Measurements from ENCODE around the gene PCCA.

The PCCA gene

DNA sequence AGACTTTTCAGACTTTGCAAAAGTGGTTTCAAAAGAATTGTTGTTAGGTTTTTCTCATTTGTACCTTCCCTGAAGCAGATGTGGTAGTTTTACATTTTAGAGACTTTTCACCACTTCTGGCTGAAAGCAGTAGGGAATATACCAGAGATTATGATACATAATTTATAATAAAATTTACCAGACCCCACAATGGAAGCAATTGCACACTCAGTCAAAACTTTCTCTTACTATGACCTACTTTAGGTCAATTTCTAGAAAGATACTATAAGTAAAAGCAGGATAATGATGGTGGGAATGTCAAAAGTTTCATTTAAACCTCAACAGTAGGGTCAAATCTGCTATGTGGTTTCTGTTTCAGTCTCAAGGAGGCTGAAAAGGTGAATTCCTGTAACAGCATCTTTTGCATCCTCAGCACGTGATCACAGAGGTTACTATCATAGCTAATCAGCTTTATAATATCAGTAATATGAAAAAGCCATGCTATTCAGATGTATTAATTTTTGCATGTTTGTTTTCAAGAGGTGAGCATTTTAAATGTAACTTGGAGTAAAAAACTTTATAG, 26.9 kb downstream of the PCCA start:
- Histone ChIP-seq H3K4me1 (ENCODE audit: control insufficient read depth, insufficient read depth, low read length) (no peaks in the 10 kb centered on the region), H3K4me3 (ENCODE audit: low read length in 2 of 2) (no peak overlapping the region), H3K9ac (ENCODE audit: low read length in 2 of 2) (no peak overlapping the region), H3K27ac (ENCODE audit: low read length) (no peak overlapping the region), H3K36me3 (ENCODE audit: control insufficient read depth in 2 of 2, insufficient read depth in 2 of 2, low read length in 2 of 2) (peaks cover 0 to 6% of the 10 kb centered on the region in 2 donors), H3K9me3 (ENCODE audit: control insufficient read depth in 2 of 2, low read length in 2 of 2) (no peaks in the 10 kb centered on the region), H3K27me3 (ENCODE audit: control insufficient read depth in 1 of 2, insufficient read depth in 2 of 2, low read length in 2 of 2) (no peaks in the 10 kb centered on the region)

DNA sequence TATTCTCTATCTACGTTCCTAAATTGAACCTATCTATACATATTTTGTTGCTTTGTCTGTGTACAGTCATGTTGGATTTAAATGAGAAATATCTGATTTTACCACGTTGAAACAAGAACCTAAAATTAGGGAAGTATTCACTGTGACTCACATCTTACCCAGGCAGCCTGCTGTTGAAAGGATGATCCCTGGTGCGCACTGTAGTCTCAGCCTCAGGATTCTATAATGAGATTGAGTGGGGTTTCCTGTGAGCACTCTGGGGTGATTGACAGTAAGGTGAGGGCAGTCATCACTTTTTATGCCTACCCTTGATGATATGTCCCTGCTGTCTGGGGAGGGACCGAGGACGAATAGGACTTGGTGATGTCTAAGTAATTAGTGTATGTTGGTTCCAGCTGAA, 35.4 kb downstream of the PCCA start:
- no peaks in the 10 kb centered on the region for H3K9me3 ChIP-seq (ENCODE audit: control insufficient read depth in 2 of 2, low read length in 2 of 2)
- H3K9ac ChIP-seq (ENCODE audit: low read length in 2 of 2): no peak overlapping the region
- H3K4me3 ChIP-seq (ENCODE audit: low read length in 2 of 2): no peak overlapping the region
- H3K27me3 ChIP-seq (ENCODE audit: control insufficient read depth in 1 of 2, insufficient read depth in 2 of 2, low read length in 2 of 2): no peaks in the 10 kb centered on the region
- no peaks in the 10 kb centered on the region for H3K4me1 ChIP-seq (ENCODE audit: control insufficient read depth, insufficient read depth, low read length)
- H3K36me3 ChIP-seq (ENCODE audit: control insufficient read depth in 2 of 2, insufficient read depth in 2 of 2, low read length in 2 of 2): no peaks in the 10 kb centered on the region
- H3K27ac ChIP-seq (ENCODE audit: low read length): no peak overlapping the region

DNA sequence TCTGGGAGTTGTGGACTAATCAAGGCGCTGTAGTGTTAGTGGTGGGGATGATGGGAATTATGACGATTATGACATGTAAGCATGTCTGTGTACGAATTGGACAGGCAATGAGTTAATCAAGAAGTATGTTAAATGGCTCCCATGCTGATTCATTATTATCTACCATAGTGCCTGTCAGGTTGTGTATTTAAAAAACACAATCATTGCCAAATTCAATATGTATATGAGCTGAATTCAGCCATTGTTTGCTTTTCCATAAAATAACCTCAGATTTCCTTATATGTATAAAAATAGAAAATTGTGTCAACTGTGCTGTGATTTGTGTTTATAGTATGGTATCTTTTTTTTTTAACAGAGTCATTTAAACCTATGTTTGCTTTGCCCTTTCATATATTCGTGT, 37.1 kb downstream of the PCCA start:
- Histone ChIP-seq H3K27me3 (ENCODE audit: control insufficient read depth in 1 of 2, insufficient read depth in 2 of 2, low read length in 2 of 2) (no peaks in the 10 kb centered on the region), H3K36me3 (ENCODE audit: control insufficient read depth in 2 of 2, insufficient read depth in 2 of 2, low read length in 2 of 2) (no peaks in the 10 kb centered on the region), H3K27ac (ENCODE audit: low read length) (no peak overlapping the region), H3K9ac (ENCODE audit: low read length in 2 of 2) (no peak overlapping the region), H3K4me1 (ENCODE audit: control insufficient read depth, insufficient read depth, low read length) (no peaks in the 10 kb centered on the region), H3K9me3 (ENCODE audit: control insufficient read depth in 2 of 2, low read length in 2 of 2) (no peaks in the 10 kb centered on the region), H3K4me3 (ENCODE audit: low read length in 2 of 2) (no peak overlapping the region)

DNA sequence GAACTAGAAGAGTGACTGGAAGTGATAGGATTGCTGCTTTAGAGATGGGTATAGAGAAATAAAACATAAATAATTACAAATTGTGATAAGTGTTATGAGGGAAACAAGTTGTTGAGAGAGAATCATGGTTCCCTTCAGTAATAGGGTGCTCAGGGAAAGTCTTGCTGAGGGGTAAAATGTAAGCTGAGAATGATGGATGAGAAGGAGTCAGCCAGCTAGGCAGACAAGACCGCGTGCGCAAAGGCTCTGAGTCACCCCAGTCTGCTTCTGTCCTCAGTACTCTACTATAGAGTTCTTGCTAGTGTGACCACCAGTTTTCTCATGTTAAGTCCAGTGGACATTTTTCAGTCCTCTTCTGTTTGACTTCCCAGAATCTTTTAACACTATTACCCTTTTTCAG, 39.5 kb downstream of the PCCA start:
- Histone ChIP-seq H3K4me1 (ENCODE audit: control insufficient read depth, insufficient read depth, low read length) (no peaks in the 10 kb centered on the region), H3K36me3 (ENCODE audit: control insufficient read depth in 2 of 2, insufficient read depth in 2 of 2, low read length in 2 of 2) (no peaks in the 10 kb centered on the region), H3K27me3 (ENCODE audit: control insufficient read depth in 1 of 2, insufficient read depth in 2 of 2, low read length in 2 of 2) (no peaks in the 10 kb centered on the region), H3K4me3 (ENCODE audit: low read length in 2 of 2) (no peak overlapping the region), H3K9ac (ENCODE audit: low read length in 2 of 2) (no peak overlapping the region), H3K27ac (ENCODE audit: low read length) (no peak overlapping the region), H3K9me3 (ENCODE audit: control insufficient read depth in 2 of 2, low read length in 2 of 2) (no peaks in the 10 kb centered on the region)

DNA sequence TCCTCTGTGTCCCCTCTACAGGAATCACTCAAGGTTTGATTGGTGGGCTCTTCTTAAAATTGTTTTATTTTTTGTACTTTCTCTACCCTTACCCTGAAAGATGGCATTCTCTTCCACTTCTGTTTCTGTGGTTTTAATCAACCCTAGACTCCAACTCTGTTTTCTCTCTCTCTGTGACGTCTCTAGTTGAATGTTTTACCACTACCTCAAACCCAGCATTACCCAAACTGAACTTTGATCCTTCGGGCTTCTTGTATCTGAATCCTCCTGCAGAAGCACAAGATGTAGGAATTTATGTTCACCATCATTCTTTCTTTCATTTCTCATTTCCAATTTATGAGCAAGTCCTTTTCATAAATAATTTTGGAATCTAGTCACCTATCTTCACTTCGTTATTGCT, 39.9 kb downstream of the PCCA start:
- no peaks in the 10 kb centered on the region for H3K4me1 ChIP-seq (ENCODE audit: control insufficient read depth, insufficient read depth, low read length)
- no peak overlapping the region for H3K9ac ChIP-seq (ENCODE audit: low read length in 2 of 2)
- no peaks in the 10 kb centered on the region for H3K36me3 ChIP-seq (ENCODE audit: control insufficient read depth in 2 of 2, insufficient read depth in 2 of 2, low read length in 2 of 2)
- H3K27ac ChIP-seq (ENCODE audit: low read length): no peak overlapping the region
- H3K27me3 ChIP-seq (ENCODE audit: control insufficient read depth in 1 of 2, insufficient read depth in 2 of 2, low read length in 2 of 2): no peaks in the 10 kb centered on the region
- H3K4me3 ChIP-seq (ENCODE audit: low read length in 2 of 2): no peak overlapping the region
- no peaks in the 10 kb centered on the region for H3K9me3 ChIP-seq (ENCODE audit: control insufficient read depth in 2 of 2, low read length in 2 of 2)

DNA sequence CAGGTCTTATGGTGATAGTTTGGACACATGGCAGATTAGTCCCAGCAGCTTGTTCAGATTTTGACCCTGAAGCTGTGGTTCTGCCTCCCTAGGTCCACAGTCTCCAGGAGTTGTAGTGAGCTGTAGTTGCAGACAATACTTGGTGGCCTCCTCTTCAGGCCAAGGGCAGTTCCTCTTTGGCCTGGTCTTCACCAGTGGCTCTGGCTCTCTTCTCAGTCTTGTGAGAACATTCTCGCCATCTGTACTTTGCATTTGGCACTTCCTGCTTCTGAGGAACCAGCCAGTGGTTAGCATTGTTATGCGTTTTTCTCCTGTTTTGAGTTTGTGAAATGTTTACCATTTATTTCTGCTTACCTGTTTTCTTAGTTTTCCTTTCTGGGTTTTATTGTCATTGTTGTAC, 40.7 kb downstream of the PCCA start:
- H3K36me3 ChIP-seq (ENCODE audit: control insufficient read depth in 2 of 2, insufficient read depth in 2 of 2, low read length in 2 of 2): no peaks in the 10 kb centered on the region
- H3K4me3 ChIP-seq (ENCODE audit: low read length in 2 of 2): no peak overlapping the region
- H3K27me3 ChIP-seq (ENCODE audit: control insufficient read depth in 1 of 2, insufficient read depth in 2 of 2, low read length in 2 of 2): no peaks in the 10 kb centered on the region
- no peaks in the 10 kb centered on the region for H3K9me3 ChIP-seq (ENCODE audit: control insufficient read depth in 2 of 2, low read length in 2 of 2)
- H3K9ac ChIP-seq (ENCODE audit: low read length in 2 of 2): no peak overlapping the region
- H3K27ac ChIP-seq (ENCODE audit: low read length): no peak overlapping the region
- no peaks in the 10 kb centered on the region for H3K4me1 ChIP-seq (ENCODE audit: control insufficient read depth, insufficient read depth, low read length)

DNA sequence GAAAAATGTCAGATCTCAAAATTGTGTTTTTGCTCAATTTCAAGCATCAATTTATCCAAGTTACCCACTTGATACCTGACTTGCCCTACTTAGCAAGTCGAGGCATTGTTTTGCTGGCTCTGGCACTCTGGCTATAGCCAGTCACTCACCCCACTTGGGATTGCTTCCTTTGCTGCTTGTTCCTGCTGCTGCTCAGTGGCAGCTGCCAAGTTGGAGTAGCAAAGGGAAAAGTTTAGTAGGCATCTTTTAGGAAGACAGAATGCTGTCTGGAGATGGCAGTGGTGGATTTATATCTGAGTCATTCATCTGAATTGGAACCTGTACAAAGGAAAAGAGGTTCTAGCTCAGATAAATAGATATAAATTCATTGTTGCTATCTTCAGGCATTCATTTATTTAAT, 41.2 kb downstream of the PCCA start:
- Histone ChIP-seq H3K36me3 (ENCODE audit: control insufficient read depth in 2 of 2, insufficient read depth in 2 of 2, low read length in 2 of 2) (no peaks in the 10 kb centered on the region), H3K4me1 (ENCODE audit: control insufficient read depth, insufficient read depth, low read length) (no peaks in the 10 kb centered on the region), H3K4me3 (ENCODE audit: low read length in 2 of 2) (no peak overlapping the region), H3K27me3 (ENCODE audit: control insufficient read depth in 1 of 2, insufficient read depth in 2 of 2, low read length in 2 of 2) (no peaks in the 10 kb centered on the region), H3K9ac (ENCODE audit: low read length in 2 of 2) (no peak overlapping the region), H3K9me3 (ENCODE audit: control insufficient read depth in 2 of 2, low read length in 2 of 2) (no peaks in the 10 kb centered on the region), H3K27ac (ENCODE audit: low read length) (no peak overlapping the region)

DNA sequence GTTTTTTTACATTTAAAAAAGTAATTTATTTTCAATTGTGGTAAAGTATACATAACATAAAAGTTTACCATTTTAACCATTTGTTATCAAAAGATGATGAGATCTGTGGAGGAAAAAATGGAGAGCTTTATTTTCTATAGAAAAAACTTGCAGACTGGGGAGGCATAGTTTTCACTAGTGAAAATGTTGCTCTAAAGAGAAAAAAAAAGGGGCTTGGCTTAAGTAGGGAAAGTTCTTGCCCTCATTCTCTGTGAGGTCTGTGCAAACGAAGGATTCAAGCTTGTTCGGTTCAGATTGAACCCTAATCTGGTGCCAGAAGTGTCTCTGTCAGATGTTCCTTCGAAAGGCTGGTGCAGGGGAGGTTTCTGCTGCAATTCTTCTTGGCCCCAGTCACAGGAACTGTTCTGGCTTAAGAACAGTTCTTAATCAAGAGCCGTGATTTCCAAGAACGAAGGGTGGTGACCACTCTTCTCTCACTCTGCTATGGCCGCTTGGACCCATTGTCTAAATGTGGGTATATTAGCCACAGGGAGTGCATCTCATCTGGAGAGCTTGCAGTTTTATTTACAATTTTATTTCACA, 42.1 kb downstream of the PCCA start:
- Histone ChIP-seq H3K27me3 (ENCODE audit: control insufficient read depth in 1 of 2, insufficient read depth in 2 of 2, low read length in 2 of 2) (no peaks in the 10 kb centered on the region), H3K9ac (ENCODE audit: low read length in 2 of 2) (no peak overlapping the region), H3K9me3 (ENCODE audit: control insufficient read depth in 2 of 2, low read length in 2 of 2) (no peaks in the 10 kb centered on the region), H3K4me3 (ENCODE audit: low read length in 2 of 2) (no peak overlapping the region), H3K4me1 (ENCODE audit: control insufficient read depth, insufficient read depth, low read length) (no peaks in the 10 kb centered on the region), H3K27ac (ENCODE audit: low read length) (no peak overlapping the region), H3K36me3 (ENCODE audit: control insufficient read depth in 2 of 2, insufficient read depth in 2 of 2, low read length in 2 of 2) (no peaks in the 10 kb centered on the region)

DNA sequence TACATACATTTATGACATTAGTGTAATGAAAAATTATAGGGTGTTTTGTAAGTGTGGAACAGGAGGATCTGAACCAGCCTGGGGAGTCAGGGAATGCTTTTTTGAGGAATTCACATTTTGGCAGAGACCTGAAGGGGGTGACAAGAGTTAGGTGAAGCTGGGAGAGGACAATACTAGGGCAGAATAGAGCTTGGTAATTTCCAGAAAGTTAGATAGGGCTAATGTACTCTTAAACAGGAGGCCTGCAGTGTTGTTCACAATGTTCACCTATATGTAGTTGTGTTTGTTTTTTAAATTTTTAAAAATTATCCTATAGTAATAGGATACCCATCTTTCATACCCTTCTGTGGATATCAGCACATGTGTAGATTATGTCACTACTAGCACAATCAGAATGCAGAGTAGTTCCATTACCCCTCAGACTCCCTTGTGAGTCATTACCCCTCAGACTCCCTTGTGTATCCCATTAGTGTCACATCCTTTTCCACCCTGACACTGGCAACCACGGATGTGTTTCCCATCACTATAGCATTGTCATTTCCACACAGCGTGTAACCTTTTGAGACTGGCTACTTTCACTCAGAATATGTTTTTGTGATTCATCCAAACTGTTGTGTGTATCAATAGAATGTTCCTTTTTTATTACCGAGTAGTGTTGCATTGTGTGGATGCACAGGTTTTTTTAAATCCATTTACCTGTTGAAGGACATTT, 43.1 kb downstream of the PCCA start:
- Histone ChIP-seq H3K9me3 (ENCODE audit: control insufficient read depth in 2 of 2, low read length in 2 of 2) (no peaks in the 10 kb centered on the region), H3K36me3 (ENCODE audit: control insufficient read depth in 2 of 2, insufficient read depth in 2 of 2, low read length in 2 of 2) (no peaks in the 10 kb centered on the region), H3K4me1 (ENCODE audit: control insufficient read depth, insufficient read depth, low read length) (no peaks in the 10 kb centered on the region), H3K9ac (ENCODE audit: low read length in 2 of 2) (no peak overlapping the region), H3K4me3 (ENCODE audit: low read length in 2 of 2) (no peak overlapping the region), H3K27me3 (ENCODE audit: control insufficient read depth in 1 of 2, insufficient read depth in 2 of 2, low read length in 2 of 2) (no peaks in the 10 kb centered on the region), H3K27ac (ENCODE audit: low read length) (no peak overlapping the region)

DNA sequence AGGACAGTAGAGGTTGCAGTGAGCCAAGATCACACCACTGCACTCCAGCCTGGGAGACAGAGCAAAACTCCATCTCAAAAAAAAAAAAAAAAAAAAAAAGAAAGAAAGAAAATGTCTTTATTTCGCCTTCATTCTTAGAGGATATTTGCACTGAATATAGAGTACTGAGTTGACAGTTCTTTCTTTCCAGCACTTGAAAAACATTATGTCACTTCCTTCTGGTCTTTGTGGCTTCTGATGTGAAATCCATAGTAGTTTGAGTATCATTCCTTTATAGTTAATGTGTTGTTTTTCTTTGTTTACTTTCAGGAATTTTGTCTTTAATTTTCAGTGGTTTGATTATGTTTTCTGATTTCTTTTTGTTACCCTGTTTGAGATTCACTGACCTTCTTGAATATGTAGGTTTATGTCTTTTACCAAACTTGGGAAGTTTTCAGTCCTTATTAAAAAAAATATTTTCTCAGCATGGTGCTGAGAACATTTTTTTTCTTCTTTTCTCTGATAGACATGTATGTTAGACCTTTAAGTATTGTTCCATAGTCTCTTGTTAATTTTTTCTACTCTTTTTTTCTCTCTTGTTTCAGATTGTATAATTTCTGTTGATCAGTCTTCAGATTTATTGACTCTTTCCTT, 50.1 kb downstream of the PCCA start:
- Histone ChIP-seq H3K27ac (ENCODE audit: low read length) (no peak overlapping the region), H3K4me3 (ENCODE audit: low read length in 2 of 2) (no peak overlapping the region), H3K36me3 (ENCODE audit: control insufficient read depth in 2 of 2, insufficient read depth in 2 of 2, low read length in 2 of 2) (no peaks in the 10 kb centered on the region), H3K4me1 (ENCODE audit: control insufficient read depth, insufficient read depth, low read length) (no peaks in the 10 kb centered on the region), H3K9ac (ENCODE audit: low read length in 2 of 2) (no peak overlapping the region), H3K9me3 (ENCODE audit: control insufficient read depth in 2 of 2, low read length in 2 of 2) (no peaks in the 10 kb centered on the region), H3K27me3 (ENCODE audit: control insufficient read depth in 1 of 2, insufficient read depth in 2 of 2, low read length in 2 of 2) (no peaks in the 10 kb centered on the region)

DNA sequence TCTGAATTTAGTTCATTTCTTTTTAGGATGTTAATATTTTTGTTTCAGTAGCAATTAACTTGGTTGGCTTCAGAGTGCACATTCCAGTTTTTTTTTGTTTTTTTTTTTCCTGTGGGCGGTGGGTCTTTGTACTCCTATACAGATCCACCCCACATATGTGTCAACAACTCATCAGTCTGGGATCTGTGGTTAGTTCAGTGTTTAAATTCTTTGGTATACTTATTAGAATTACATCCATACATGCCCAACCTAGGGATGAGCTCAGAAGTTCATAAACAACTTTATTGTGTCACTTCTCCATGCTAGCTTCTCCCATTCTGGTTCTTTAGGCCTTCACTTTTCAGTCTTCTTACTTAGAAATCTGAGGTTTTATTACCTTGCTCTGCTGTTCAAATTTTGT, 50.9 kb downstream of the PCCA start:
- Histone ChIP-seq H3K4me3 (ENCODE audit: low read length in 2 of 2) (no peak overlapping the region), H3K9ac (ENCODE audit: low read length in 2 of 2) (no peak overlapping the region), H3K4me1 (ENCODE audit: control insufficient read depth, insufficient read depth, low read length) (no peaks in the 10 kb centered on the region), H3K9me3 (ENCODE audit: control insufficient read depth in 2 of 2, low read length in 2 of 2) (no peaks in the 10 kb centered on the region), H3K27me3 (ENCODE audit: control insufficient read depth in 1 of 2, insufficient read depth in 2 of 2, low read length in 2 of 2) (no peaks in the 10 kb centered on the region), H3K36me3 (ENCODE audit: control insufficient read depth in 2 of 2, insufficient read depth in 2 of 2, low read length in 2 of 2) (peaks cover 0 to 2% of the 10 kb centered on the region in 2 donors), H3K27ac (ENCODE audit: low read length) (no peak overlapping the region)

Measured in stomach smooth muscle (tissue), 2 donors.